Adrenal gland (tissue), 5 donors: Measurements from ENCODE around the gene TMEM213.

Experiments used
- POLR2A ChIP-seq, 2 donors: fragments of 450-650 bp; IDR thresholded peaks; one replicate each; pipeline ENCODE4 v1.6.1; 2017; ENCODE audit warnings: antibody characterized with exemption in 2 of 2, mild to moderate bottlenecking in 2 of 2, moderate library complexity in 1 of 2
- TF ChIP-seq, protein P1 (sequence below), 6 experiments: fragments of 450-650 bp in 4 of 6; fragments of 200-600 bp in 2 of 6; sonication (generic) in 1 of 6; IDR thresholded peaks; 1 replicate in 5 of 6; 2 replicates in 1 of 6; pipeline versions ENCODE4 v1.5.1 to v1.8.0; 2016 to 2021; ENCODE audit warnings: antibody characterized with exemption in 6 of 6, mild to moderate bottlenecking in 2 of 6, moderate library complexity in 1 of 6
- donor health status: DM: no; HTN: no; CAD: no.

DNA sequence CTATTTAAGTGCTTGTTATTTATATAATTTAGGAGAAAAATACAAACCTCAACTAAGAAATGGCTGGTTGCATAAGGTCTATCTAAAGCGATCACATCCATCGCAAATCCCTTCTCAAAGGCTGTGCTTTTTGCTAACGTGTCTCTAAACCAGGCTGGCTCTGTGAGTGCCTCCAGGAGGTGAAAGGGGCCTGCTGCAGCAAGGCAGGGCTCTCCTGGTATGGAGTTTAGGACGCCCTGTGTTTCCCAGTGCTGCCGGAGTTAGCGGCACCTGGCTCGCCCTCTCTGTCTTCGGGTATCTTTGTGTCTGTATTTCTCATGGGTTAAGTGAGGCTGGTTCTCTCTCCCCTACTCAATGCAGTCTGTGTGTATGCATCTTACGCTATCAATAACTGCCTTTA lies 68.6 kb downstream of the TMEM213 start:
- TF ChIP-seq POLR2A (IDR thresholded peaks at IDR 0.05), result no peak
- TF ChIP-seq, protein P1, sequence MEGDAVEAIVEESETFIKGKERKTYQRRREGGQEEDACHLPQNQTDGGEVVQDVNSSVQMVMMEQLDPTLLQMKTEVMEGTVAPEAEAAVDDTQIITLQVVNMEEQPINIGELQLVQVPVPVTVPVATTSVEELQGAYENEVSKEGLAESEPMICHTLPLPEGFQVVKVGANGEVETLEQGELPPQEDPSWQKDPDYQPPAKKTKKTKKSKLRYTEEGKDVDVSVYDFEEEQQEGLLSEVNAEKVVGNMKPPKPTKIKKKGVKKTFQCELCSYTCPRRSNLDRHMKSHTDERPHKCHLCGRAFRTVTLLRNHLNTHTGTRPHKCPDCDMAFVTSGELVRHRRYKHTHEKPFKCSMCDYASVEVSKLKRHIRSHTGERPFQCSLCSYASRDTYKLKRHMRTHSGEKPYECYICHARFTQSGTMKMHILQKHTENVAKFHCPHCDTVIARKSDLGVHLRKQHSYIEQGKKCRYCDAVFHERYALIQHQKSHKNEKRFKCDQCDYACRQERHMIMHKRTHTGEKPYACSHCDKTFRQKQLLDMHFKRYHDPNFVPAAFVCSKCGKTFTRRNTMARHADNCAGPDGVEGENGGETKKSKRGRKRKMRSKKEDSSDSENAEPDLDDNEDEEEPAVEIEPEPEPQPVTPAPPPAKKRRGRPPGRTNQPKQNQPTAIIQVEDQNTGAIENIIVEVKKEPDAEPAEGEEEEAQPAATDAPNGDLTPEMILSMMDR (IDR thresholded peaks at IDR 0.05), result no peak
